SK-N-SH (cell line): ENCODE results near the gene CNOT4. TPM values are rescaled to one million over a fixed set of nuclear protein-coding genes. Genes with fewer than 3 reads are reported as not detected.

Source experiments
- CTCF ChIA-PET: fragments of 300-600, 350-600 bp; formaldehyde crosslinking; extraction: SDS; loops from one replicate; lab custom pipeline; 2021; lab: Yijun Ruan, JAX
- POLR2A ChIA-PET: fragments of 350-600 bp; sonication (Branson Sonifier 250); formaldehyde crosslinking; extraction: SDS; loops from one replicate; lab custom pipeline; 2020; ENCODE audit warnings: antibody characterized with exemption, inconsistent platforms; lab: Yijun Ruan, JAX
- DNase-seq: peaks from one replicate; pipeline ENCODE4 v3.0.0; 2012
- H2AFZ ChIP-seq: fragments of 200-600 bp; sonication (generic); 2 replicates; pipeline ENCODE4 v1.8.1; 2016; ENCODE audit warnings: antibody characterized with exemption, mild to moderate bottlenecking, low read depth
- H3F3A ChIP-seq: fragments of 200-600 bp; sonication (generic); replicated peaks from 2 replicates; pipeline ENCODE3; 2016; ENCODE audit warnings: antibody characterized with exemption, mild to moderate bottlenecking; ENCODE audit not compliant: insufficient read depth
- H3K27ac ChIP-seq, 2 experiments: fragments of 200-500 bp in 1 of 2; fragments of 200-600 bp in 1 of 2; sonication (Bioruptor generic) in 1 of 2; sonication (generic), shearing (Covaris generic) in 1 of 2; 2 replicates each; pipeline versions ENCODE4 v1.5.1 to v1.6.1; 2014 to 2016; ENCODE audit warnings: low read depth in 2 of 2, inconsistent platforms in 1 of 2, low read length in 1 of 2, mild to moderate bottlenecking in 1 of 2, mixed read lengths in 1 of 2
- H3K27me3 ChIP-seq: fragments of 200-600 bp; sonication (generic), shearing (Covaris generic); 2 replicates; pipeline ENCODE4 v1.6.1; 2016; ENCODE audit warnings: mixed run types; ENCODE audit not compliant: insufficient read depth
- H3K36me3 ChIP-seq, 2 experiments: fragments of 200-500 bp in 1 of 2; fragments of 200-600 bp in 1 of 2; sonication (Bioruptor generic) in 1 of 2; sonication (generic) in 1 of 2; replicated peaks in 1 of 2; 2 replicates each; pipeline versions ENCODE3 to v1.5.1; 2014 to 2016; ENCODE audit warnings: low read length in 1 of 2, mild to moderate bottlenecking in 1 of 2; ENCODE audit not compliant: insufficient read depth in 2 of 2, control insufficient read depth in 1 of 2
- H3K4me1 ChIP-seq, 2 experiments: fragments of 200-500 bp in 1 of 2; fragments of 200-600 bp in 1 of 2; sonication (Bioruptor generic) in 1 of 2; sonication (generic), shearing (Covaris generic) in 1 of 2; 2 replicates each; pipeline versions ENCODE4 v1.5.1 to v1.6.1; 2014 to 2016; ENCODE audit warnings: low read depth in 1 of 2, low read length in 1 of 2, mixed run types in 1 of 2; ENCODE audit not compliant: insufficient read depth in 2 of 2, control insufficient read depth in 1 of 2
- H3K4me2 ChIP-seq: fragments of 200-600 bp; sonication (generic), shearing (Covaris generic); 2 replicates; pipeline ENCODE4 v1.6.1; 2017; ENCODE audit warnings: mixed run types
- H3K4me3 ChIP-seq, 2 experiments: fragments of 200-500 bp in 1 of 2; fragments of 200-600 bp in 1 of 2; sonication (Bioruptor generic) in 1 of 2; sonication (generic), shearing (Covaris generic) in 1 of 2; 2 replicates each; pipeline versions ENCODE4 v1.5.1 to v1.8.1; 2014 to 2016; ENCODE audit warnings: low read depth in 2 of 2, inconsistent platforms in 1 of 2, low read length in 1 of 2, mild to moderate bottlenecking in 1 of 2, mixed read lengths in 1 of 2, moderate library complexity in 1 of 2
- H3K79me2 ChIP-seq: fragments of 200-600 bp; sonication (generic); 2 replicates; pipeline ENCODE4 v1.8.1; 2017; ENCODE audit warnings: mild to moderate bottlenecking; ENCODE audit not compliant: insufficient read depth
- H3K9ac ChIP-seq: fragments of 200-600 bp; sonication (generic); 2 replicates; pipeline ENCODE4 v1.6.1; 2017; ENCODE audit warnings: mixed run types
- H3K9me2 ChIP-seq: fragments of 200-600 bp; sonication (generic); 2 replicates; pipeline ENCODE4 v1.6.1; 2017; ENCODE audit warnings: mixed run types
- H3K9me3 ChIP-seq: fragments of 200-600 bp; sonication (generic); 2 replicates; pipeline ENCODE4 v1.6.1; 2017; ENCODE audit warnings: mixed run types, mild to moderate bottlenecking, moderate library complexity
- H4K20me1 ChIP-seq: fragments of 200-600 bp; sonication (generic); 2 replicates; pipeline ENCODE4 v1.6.1; 2017; ENCODE audit warnings: mild to moderate bottlenecking, mixed run types; ENCODE audit not compliant: insufficient read depth
- CHD2 ChIP-seq: fragments of 150-350 bp; IDR thresholded peaks from 2 replicates; pipeline ENCODE4 v1.6.1; 2018; ENCODE audit warnings: low read length; ENCODE audit not compliant: partially characterized antibody
- ELF1 ChIP-seq: IDR thresholded peaks from 2 replicates; pipeline ENCODE4 v1.4.0; 2012
- EZH2phosphoT487 ChIP-seq: fragments of 200-600 bp; sonication (generic); IDR thresholded peaks from 2 replicates; pipeline ENCODE4 v1.6.1; 2017; ENCODE audit warnings: low read depth, mixed run types, mild to moderate bottlenecking, antibody characterized with exemption, moderate library complexity, borderline replicate concordance
- FOXJ3 ChIP-seq: sonication (generic); formaldehyde crosslinking; IDR thresholded peaks from 2 replicates; pipeline ENCODE4 v1.5.1; 2020; ENCODE audit warnings: mild to moderate bottlenecking, missing genetic modification reagents
- FOXM1 ChIP-seq: IDR thresholded peaks from 2 replicates; pipeline ENCODE4 v1.4.0; 2012; ENCODE audit warnings: low read depth, mild to moderate bottlenecking
- GABPA ChIP-seq: IDR thresholded peaks from 2 replicates; pipeline ENCODE4 v1.4.0; 2012; ENCODE audit warnings: low read depth, mild to moderate bottlenecking
- IRF3 ChIP-seq: fragments of 150-350 bp; IDR thresholded peaks from 2 replicates; pipeline ENCODE4 v1.6.1; 2016; ENCODE audit warnings: mild to moderate bottlenecking, low read depth, low read length
- JUND ChIP-seq: IDR thresholded peaks from 2 replicates; pipeline ENCODE4 v1.4.0; 2012
- MEF2A ChIP-seq: IDR thresholded peaks from 2 replicates; pipeline ENCODE4 v1.4.0; 2012; ENCODE audit warnings: low read depth, borderline replicate concordance
- MXI1 ChIP-seq: IDR thresholded peaks from 2 replicates; pipeline ENCODE4 v1.6.1; 2012; ENCODE audit warnings: mild to moderate bottlenecking, low read depth, low read length, improper control_type of control experiment
- NFIC ChIP-seq: IDR thresholded peaks from 2 replicates; pipeline ENCODE4 v1.4.0; 2012; ENCODE audit warnings: borderline replicate concordance
- RAD21 ChIP-seq: IDR thresholded peaks from 2 replicates; pipeline ENCODE4 v1.6.1; 2012; ENCODE audit warnings: mild to moderate bottlenecking, low read length
- RFX5 ChIP-seq: IDR thresholded peaks from 2 replicates; pipeline ENCODE4 v1.6.1; 2012; ENCODE audit warnings: mild to moderate bottlenecking, improper control_type of control experiment, low read length
- SIN3A ChIP-seq: IDR thresholded peaks from 2 replicates; pipeline ENCODE4 v1.6.1; 2012; ENCODE audit warnings: low read depth, mild to moderate bottlenecking, low read length, moderate library complexity, borderline replicate concordance
- SMC3 ChIP-seq: IDR thresholded peaks from 2 replicates; pipeline ENCODE4 v1.6.1; 2012; ENCODE audit warnings: low read depth, low read length, improper control_type of control experiment
- TAF1 ChIP-seq: IDR thresholded peaks from 2 replicates; pipeline ENCODE4 v1.6.1; 2012; ENCODE audit warnings: low read depth, mild to moderate bottlenecking, low read length, moderate library complexity, borderline replicate concordance
- TCF12 ChIP-seq: IDR thresholded peaks from 2 replicates; pipeline ENCODE4 v1.4.0; 2012
- USF1 ChIP-seq: IDR thresholded peaks from 2 replicates; pipeline ENCODE4 v1.4.0; 2012; ENCODE audit warnings: low read depth, borderline replicate concordance
- USF2 ChIP-seq: fragments of 150-350 bp; IDR thresholded peaks from 2 replicates; pipeline ENCODE4 v1.6.1; 2017; ENCODE audit warnings: antibody characterized with exemption, low read length, low read depth, borderline replicate concordance
- WGBS: methylation state at CpG from one replicate; pipeline ENCODE4 v1.1.6; 2017; ENCODE audit warnings: low lambda C conversion rate; 5-methylcytosine and 5-hydroxymethylcytosine counted together
- polyA plus RNA-seq, 3 experiments: library from polyadenylated mRNA; depleted of rRNA; stranded (reverse); fragments of >200 nt; gene quantifications; 2 replicates each; pipeline ENCODE4 v1.2.3, GENCODE V29; 2012
- TF ChIP-seq, protein P1 (sequence below): fragments of 200-600 bp; sonication (generic); IDR thresholded peaks from 2 replicates; pipeline ENCODE4 v1.6.1; 2017; ENCODE audit warnings: antibody characterized with exemption, mild to moderate bottlenecking, moderate library complexity

The CNOT4 gene
- polyA plus RNA-seq, 1 of the 3 experiments (the other 2 are of a cell fraction) = 8.0 TPM

DNA sequence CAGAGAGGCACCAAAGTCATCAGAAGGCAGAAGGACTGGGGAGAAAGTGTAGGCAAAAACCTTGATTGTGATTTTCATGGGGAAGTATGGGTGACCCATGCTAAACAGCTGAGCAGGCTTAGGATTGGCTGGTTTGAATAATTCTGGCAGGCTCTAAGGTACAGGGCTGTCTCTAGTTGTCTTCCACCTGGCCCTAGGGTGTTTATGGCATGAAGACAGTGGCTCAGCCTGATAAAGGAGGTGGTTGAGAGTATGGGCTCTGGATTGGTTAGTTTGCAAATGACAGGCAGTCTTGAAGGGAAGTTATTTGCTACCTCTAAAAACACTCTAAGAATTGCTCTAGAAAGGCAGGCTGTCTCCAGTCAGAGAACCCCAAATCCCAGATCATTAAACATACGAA is 176.0 kb downstream of the CNOT4 start (continued):
- no peak for TF ChIP-seq TCF12
- TF ChIP-seq MXI1 = no peak
- TF ChIP-seq SMC3 = no peak
- TF ChIP-seq NFIC = no peak
- no peak for TF ChIP-seq MEF2A
- TF ChIP-seq CHD2 = no peak
- TF ChIP-seq GABPA = no peak

GRCh38 chr7:135333200-135333599 is 176.7 kb downstream of the CNOT4 start:
- Histone ChIP-seq H3K27me3 (no peaks in the 10 kb centered on the region), H3K4me3 (no peak overlapping the region), H3K79me2 (no peaks in the 10 kb centered on the region), H3F3A (no peaks in the 10 kb centered on the region), H3K9me3 (no peaks in the 10 kb centered on the region), H3K36me3 (no peaks in the 10 kb centered on the region), H3K4me2 (no peak overlapping the region), H3K27ac (no peak overlapping the region), H3K9me2 (no peaks in the 10 kb centered on the region), H2AFZ (no peak overlapping the region), H3K9ac (no peak overlapping the region), H4K20me1 (no peaks in the 10 kb centered on the region), H3K4me1 (peaks cover 0 to 15% of the 10 kb centered on the region in 2 experiments; a peak in 1 of 4 replicates)
- DNase-seq = no peak
- ChIA-PET CTCF (interaction anchor here (19.6 kb wide), 1 partner anchor 52 kb away, joined by 737 read pairs; no protein-coding TSS in a partner anchor), POLR2A (no interaction called here)
- WGBS = 88% methylated on average over 1 of the region's 1 CpG
- TF ChIP-seq FOXM1 (no peak), MEF2A (no peak), RAD21 (no peak), FOXJ3 (CRISPR knock-in tag) (no peak)
- TF ChIP-seq, all 33 proteins: peak for 0

GRCh38 chr7:135330088-135330487 is 179.8 kb downstream of the CNOT4 start:
- DNase-seq = no peak
- Histone ChIP-seq H3K9me3 (no peaks in the 10 kb centered on the region), H4K20me1 (no peaks in the 10 kb centered on the region), H2AFZ (no peak overlapping the region), H3K79me2 (no peaks in the 10 kb centered on the region), H3K9me2 (no peaks in the 10 kb centered on the region), H3F3A (no peaks in the 10 kb centered on the region), H3K4me1 (peaks cover 0 to 20% of the 10 kb centered on the region in 2 experiments; a peak in 2 of 4 replicates), H3K27me3 (no peaks in the 10 kb centered on the region), H3K36me3 (no peaks in the 10 kb centered on the region), H3K9ac (no peak overlapping the region), H3K4me2 (no peak overlapping the region), H3K27ac (no peak overlapping the region), H3K4me3 (no peak overlapping the region)
- 40% methylated on average over 1 of the region's 1 CpG for WGBS
- CTCF ChIA-PET = interaction anchor here (2.3 to 5.2 kb wide), 2 partner anchors 49 to 56 kb away, joined by 11 to 21 read pairs; no protein-coding TSS in a partner anchor
- no peak for TF ChIP-seq EZH2phosphoT487
- no peak for TF ChIP-seq IRF3
- no peak for TF ChIP-seq FOXJ3 (CRISPR knock-in tag)
- no peak for TF ChIP-seq GABPA
- TF ChIP-seq JUND = no peak
- TF ChIP-seq SIN3A = no peak
- no peak for TF ChIP-seq TAF1
- no peak for TF ChIP-seq ELF1
- TF ChIP-seq SMC3 = no peak
- TF ChIP-seq RFX5 = no peak
- no peak for TF ChIP-seq USF1
- no peak for TF ChIP-seq CHD2
- TF ChIP-seq, protein P1, sequence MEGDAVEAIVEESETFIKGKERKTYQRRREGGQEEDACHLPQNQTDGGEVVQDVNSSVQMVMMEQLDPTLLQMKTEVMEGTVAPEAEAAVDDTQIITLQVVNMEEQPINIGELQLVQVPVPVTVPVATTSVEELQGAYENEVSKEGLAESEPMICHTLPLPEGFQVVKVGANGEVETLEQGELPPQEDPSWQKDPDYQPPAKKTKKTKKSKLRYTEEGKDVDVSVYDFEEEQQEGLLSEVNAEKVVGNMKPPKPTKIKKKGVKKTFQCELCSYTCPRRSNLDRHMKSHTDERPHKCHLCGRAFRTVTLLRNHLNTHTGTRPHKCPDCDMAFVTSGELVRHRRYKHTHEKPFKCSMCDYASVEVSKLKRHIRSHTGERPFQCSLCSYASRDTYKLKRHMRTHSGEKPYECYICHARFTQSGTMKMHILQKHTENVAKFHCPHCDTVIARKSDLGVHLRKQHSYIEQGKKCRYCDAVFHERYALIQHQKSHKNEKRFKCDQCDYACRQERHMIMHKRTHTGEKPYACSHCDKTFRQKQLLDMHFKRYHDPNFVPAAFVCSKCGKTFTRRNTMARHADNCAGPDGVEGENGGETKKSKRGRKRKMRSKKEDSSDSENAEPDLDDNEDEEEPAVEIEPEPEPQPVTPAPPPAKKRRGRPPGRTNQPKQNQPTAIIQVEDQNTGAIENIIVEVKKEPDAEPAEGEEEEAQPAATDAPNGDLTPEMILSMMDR = no peak
- no peak for TF ChIP-seq USF2
- POLR2A ChIA-PET = no interaction called here
